ENCODE measurements around the gene DHRSX. TPM values are rescaled to one million over a fixed set of nuclear protein-coding genes. Genes with fewer than 3 reads are reported as not detected.

Gene DHRSX
- total RNA-seq, 4 donors from 2014 or later: 19.6 to 22.4 (median 21.0) TPM

DNA sequence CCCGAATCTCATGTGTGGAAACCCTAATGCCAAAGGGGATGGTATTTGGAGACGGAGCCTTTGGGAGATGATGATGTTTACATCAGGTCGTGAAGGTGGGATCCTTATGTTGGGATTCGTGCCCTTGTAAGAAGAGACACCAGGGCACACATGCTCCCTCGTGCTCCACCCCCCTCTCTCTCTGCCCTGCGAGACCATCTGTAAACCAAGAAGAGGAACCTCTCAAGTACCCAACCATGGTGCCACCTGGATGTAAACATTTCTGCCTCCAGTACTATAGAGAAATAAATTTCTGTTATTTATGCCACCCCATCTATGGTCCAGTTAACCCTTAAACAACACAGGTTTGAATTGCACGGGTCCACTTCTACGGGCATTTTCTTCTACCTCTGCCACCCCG is 179.4 kb downstream of the DHRSX start:
- Histone ChIP-seq H3K9me3 (no peaks in the 10 kb centered on the region), H3K36me3 (no peaks in the 10 kb centered on the region), H3K27me3 (no peaks in the 10 kb centered on the region), H3K27ac (replicated peaks in 1 of 4) (no peak overlapping the region), H3K4me3 (no peak overlapping the region), H3K4me1 (peaks cover 5 to 23% (median 15%) of the 10 kb centered on the region in 4 donors)
- intact Hi-C loops (cut with DNase I): loop anchor here (5.0 to 10.0 kb wide), 3 partner anchors 273 to 1329 kb away; partner anchors contain the start of gene ASMTL
- WGBS: 89% methylated on average over 9 of the region's 9 CpGs
- TF ChIP-seq POLR2A (IDR thresholded peaks at IDR 0.05; ENCODE audit: low read depth) (no peak), EP300 (IDR thresholded peaks at IDR 0.05) (no peak), POLR2AphosphoS5 (IDR thresholded peaks at IDR 0.05) (no peak)
- TF ChIP-seq, protein P1, sequence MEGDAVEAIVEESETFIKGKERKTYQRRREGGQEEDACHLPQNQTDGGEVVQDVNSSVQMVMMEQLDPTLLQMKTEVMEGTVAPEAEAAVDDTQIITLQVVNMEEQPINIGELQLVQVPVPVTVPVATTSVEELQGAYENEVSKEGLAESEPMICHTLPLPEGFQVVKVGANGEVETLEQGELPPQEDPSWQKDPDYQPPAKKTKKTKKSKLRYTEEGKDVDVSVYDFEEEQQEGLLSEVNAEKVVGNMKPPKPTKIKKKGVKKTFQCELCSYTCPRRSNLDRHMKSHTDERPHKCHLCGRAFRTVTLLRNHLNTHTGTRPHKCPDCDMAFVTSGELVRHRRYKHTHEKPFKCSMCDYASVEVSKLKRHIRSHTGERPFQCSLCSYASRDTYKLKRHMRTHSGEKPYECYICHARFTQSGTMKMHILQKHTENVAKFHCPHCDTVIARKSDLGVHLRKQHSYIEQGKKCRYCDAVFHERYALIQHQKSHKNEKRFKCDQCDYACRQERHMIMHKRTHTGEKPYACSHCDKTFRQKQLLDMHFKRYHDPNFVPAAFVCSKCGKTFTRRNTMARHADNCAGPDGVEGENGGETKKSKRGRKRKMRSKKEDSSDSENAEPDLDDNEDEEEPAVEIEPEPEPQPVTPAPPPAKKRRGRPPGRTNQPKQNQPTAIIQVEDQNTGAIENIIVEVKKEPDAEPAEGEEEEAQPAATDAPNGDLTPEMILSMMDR (IDR thresholded peaks at IDR 0.05): no peak
- no peak for DNase-seq (ENCODE audit: extremely low spot score)

DNA sequence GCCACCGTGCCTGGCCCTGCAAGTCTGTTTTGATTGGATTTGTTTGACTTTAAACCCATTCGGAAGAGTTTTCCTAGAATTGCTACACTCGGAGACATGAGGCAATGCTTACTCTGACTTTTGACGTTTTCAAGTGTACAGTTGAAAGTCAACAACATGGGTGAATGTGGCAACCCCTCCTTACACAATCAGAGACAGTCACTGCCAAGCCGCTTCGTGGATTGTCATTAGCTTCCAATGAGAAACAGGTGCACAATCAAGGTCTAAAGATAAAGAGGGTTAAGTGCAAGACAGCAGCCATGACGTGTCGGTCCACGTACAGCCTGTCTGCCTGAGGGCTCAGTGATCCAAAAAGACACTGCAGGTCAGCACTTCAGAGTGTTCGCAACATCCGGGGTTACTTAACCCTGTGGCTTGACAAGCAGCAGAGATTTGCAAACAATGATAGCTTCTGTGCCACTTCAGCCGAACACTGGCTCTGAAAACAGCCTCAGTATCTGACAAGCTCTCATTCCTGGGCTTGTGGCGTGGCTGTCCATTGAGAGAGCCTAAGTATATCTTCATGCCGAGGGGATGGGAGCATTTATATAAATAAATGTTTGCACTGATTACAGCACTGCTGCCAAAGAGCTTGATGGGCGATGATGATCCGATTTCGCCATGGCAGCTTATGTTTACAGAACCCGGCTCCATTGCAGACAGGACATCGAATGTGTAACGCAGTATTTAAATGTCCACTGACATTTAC is 180.0 kb downstream of the DHRSX start:
- intact Hi-C loops (cut with DNase I): loop anchor here (5.0 to 10.0 kb wide), 3 partner anchors 274 to 1328 kb away; partner anchors contain the start of gene ASMTL
- no peak for DNase-seq (ENCODE audit: extremely low spot score)
- Histone ChIP-seq H3K27me3 (no peaks in the 10 kb centered on the region), H3K27ac (replicated peaks in 1 of 4) (no peak overlapping the region), H3K9me3 (no peaks in the 10 kb centered on the region), H3K4me1 (peaks cover 8 to 25% (median 15%) of the 10 kb centered on the region in 4 donors), H3K4me3 (no peak overlapping the region), H3K36me3 (no peaks in the 10 kb centered on the region)
- TF ChIP-seq POLR2A (IDR thresholded peaks at IDR 0.05; ENCODE audit: low read depth) (no peak), POLR2AphosphoS5 (IDR thresholded peaks at IDR 0.05) (peak in 1 of 2 donors; percentile 52)
- 57% methylated on average over 20 of the region's 20 CpGs for WGBS

DNA sequence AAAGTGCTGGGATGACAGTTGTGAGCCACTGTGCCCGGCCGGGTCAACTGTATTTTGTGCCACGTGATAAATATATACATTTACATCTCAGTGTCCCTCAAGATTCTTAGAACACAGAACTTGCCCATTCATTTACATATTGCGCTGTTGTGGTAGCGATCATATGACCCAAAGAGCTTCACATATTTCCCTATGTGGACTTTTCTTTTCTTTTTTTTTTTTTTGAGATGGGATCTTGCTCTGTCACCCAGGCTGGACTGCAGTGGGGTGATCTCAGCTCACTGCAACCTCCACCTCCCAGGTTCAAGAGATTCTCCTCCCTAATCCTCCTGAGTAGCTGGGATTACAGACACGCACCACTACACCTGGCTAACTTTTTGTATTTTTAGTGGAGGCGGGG is 180.7 kb downstream of the DHRSX start:
- no peak for DNase-seq (ENCODE audit: extremely low spot score)
- Histone ChIP-seq H3K4me3 (no peak overlapping the region), H3K9me3 (no peaks in the 10 kb centered on the region), H3K4me1 (peaks cover 8 to 25% (median 15%) of the 10 kb centered on the region in 4 donors), H3K36me3 (no peaks in the 10 kb centered on the region), H3K27me3 (no peaks in the 10 kb centered on the region), H3K27ac (replicated peaks in 1 of 4) (no peak overlapping the region)
- 92% methylated on average over 7 of the region's 7 CpGs for WGBS
- intact Hi-C loops (cut with DNase I): loop anchor here (5.0 to 10.0 kb wide), 3 partner anchors 275 to 1328 kb away; partner anchors contain the start of gene ASMTL
- TF ChIP-seq POLR2AphosphoS5 (IDR thresholded peaks at IDR 0.05): no peak
- TF ChIP-seq POLR2A (IDR thresholded peaks at IDR 0.05; ENCODE audit: low read depth): no peak
- no peak for TF ChIP-seq EP300 (IDR thresholded peaks at IDR 0.05)
- TF ChIP-seq, protein P1 (IDR thresholded peaks at IDR 0.05): no peak

DNA sequence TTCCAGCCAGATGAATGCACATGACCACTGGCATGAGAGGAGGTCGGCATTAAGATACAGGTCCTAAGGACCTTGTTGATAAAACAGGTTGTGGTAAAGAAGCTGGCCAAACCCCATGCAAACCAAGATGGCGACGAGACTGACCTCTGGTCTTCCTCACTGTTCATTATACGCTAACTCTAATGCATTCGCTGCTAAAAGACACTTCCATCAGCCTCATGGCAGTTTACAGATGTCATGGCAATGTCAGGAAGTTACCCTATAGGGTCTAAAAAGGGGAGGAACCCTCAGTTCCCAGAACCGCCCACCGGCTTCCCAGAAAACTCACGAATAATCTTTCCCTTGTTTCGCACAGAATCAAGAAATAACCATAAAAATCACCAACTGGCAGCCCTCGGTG is 182.4 kb downstream of the DHRSX start:
- TF ChIP-seq EP300 (IDR thresholded peaks at IDR 0.05) (no peak), POLR2AphosphoS5 (IDR thresholded peaks at IDR 0.05) (no peak), POLR2A (IDR thresholded peaks at IDR 0.05; ENCODE audit: low read depth) (no peak)
- TF ChIP-seq, protein P1 (IDR thresholded peaks at IDR 0.05): no peak
- 97% methylated on average over 10 of the region's 10 CpGs for WGBS

DNA sequence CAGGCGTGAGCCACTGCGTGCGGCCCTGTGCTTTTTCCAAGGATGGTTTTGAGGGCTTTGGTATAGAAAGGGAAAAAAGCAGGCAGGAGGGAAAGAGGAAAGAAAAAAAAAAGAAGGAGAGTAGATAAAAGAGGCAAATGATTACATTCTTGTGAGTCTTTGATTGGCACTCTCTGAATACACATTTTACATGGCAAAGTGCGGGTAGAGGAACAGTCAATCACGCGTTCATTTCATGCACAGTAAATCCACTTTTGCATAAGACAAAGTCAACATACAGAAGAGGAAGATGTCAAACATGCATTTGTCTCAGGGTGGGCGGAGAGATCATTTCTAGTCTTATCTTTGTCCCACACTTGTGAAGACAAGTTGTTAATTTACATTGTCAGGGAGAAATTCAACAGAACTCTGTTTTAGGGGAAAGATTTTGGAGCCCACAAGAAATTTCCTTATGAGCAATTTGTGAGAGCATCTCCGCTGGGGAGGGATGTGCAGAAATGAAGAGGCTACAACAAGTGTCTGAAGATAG is 183.2 kb downstream of the DHRSX start:
- no peaks in the 10 kb centered on the region for H3K36me3 ChIP-seq
- H3K4me3 ChIP-seq: no peak overlapping the region
- peaks cover 8 to 16% (median 15%) of the 10 kb centered on the region in 4 donors for H3K4me1 ChIP-seq
- no peak for DNase-seq (ENCODE audit: extremely low spot score)
- no peaks in the 10 kb centered on the region for H3K9me3 ChIP-seq
- H3K27ac ChIP-seq (replicated peaks in 1 of 4): no peak overlapping the region
- TF ChIP-seq POLR2A (IDR thresholded peaks at IDR 0.05; ENCODE audit: low read depth) (no peak), EP300 (IDR thresholded peaks at IDR 0.05) (no peak), POLR2AphosphoS5 (IDR thresholded peaks at IDR 0.05) (no peak)
- TF ChIP-seq, protein P1 (IDR thresholded peaks at IDR 0.05): no peak
- 91% methylated on average over 8 of the region's 8 CpGs for WGBS
- H3K27me3 ChIP-seq: no peaks in the 10 kb centered on the region
- intact Hi-C loops (cut with DNase I): no loop called here

More for the DNA sequence above, 182.4 kb downstream of the DHRSX start:
- intact Hi-C loops (cut with DNase I): no loop called here
- Histone ChIP-seq H3K4me3 (no peak overlapping the region), H3K4me1 (peaks cover 8 to 16% (median 15%) of the 10 kb centered on the region in 4 donors), H3K36me3 (no peaks in the 10 kb centered on the region), H3K27ac (replicated peaks in 1 of 4) (no peak overlapping the region), H3K9me3 (no peaks in the 10 kb centered on the region), H3K27me3 (no peaks in the 10 kb centered on the region)
- DNase-seq (ENCODE audit: extremely low spot score): no peak

Data from esophagus muscularis mucosa (tissue), 4 donors.